Neural progenitor cell (in vitro differentiated cells): ENCODE data around the gene DPM3.

ENCODE experiments used
- CTCF ChIP-seq: fragments of 200-600 bp; sonication (generic); IDR thresholded peaks from 2 replicates; pipeline ENCODE4 v1.5.1; 2017; ENCODE audit warnings: antibody characterized with exemption, mild to moderate bottlenecking
- EZH2 ChIP-seq: fragments of 200-600 bp; sonication (generic); IDR thresholded peaks from 2 replicates; pipeline ENCODE4 v1.6.1; 2017; ENCODE audit warnings: antibody characterized with exemption, mild to moderate bottlenecking, moderate library complexity

DNA sequence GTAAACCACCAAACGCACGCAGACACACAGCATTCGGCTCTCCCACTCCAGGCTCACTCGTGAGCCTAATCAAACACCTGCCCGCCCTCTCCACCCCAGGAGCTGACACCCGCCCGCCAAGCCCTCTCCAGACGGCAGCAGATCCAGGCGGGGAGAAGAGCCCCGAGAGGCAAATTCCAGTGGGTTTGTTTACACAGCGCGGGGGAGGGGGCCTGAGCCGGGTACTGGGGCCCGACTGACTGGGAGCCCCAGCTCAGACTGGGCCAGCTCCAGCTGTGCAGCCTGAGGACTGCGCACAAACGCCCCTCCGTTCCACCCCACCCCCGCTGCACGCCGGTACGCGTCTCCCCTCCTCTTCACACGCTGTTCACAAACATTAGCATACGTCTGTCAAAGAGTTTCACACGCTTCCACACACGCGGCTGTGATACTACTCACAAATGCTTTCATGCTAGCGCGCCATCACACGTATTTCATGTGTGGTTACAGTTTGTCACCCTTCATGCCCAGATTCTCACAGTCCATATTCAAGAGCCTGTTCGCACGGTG is 13.7 kb downstream of the DPM3 start:
- TF ChIP-seq CTCF, result no peak
- TF ChIP-seq EZH2, result peak; percentile 37
